IPS-11a (cell line): Measurements from ENCODE around the gene LCE2C.

Experiments used
- H3K4me3 ChIP-seq: one replicate; pipeline ENCODE4 v1.5.1; 2013; ENCODE audit warnings: low read depth, low read length, control low read depth

LCE2C gene

GRCh38 chr1:152718238-152718637, 43.2 kb downstream of the LCE2C start:
- no peak overlapping the region for H3K4me3 ChIP-seq

- H3K4me3 ChIP-seq, result no peak overlapping the region
These were observed 50.2 kb downstream of the LCE2C start for GRCh38 chr1:152725261-152725660.
